Measurements from ENCODE around the gene TRIM44. TPM values are rescaled to one million over a fixed set of nuclear protein-coding genes. Genes with fewer than 3 reads are reported as not detected.

TRIM44 gene
- total RNA-seq (2021) (179 and 191 TPM in 2 replicates), Bru-seq, nascent RNA (percentile 96 among the genes with signal in this experiment), BruChase-seq, experiment 1, labeled RNA remaining after a 2-hour chase (percentile 92 among the genes with signal in this experiment), BruChase-seq, experiment 2, labeled RNA remaining after a 6-hour chase (percentile 94 among the genes with signal in this experiment)
- long read RNA-seq, full-length matches to known transcripts: 534 of 607 reads
- long read RNA-seq, partial matches to known transcripts: 26 of 607 reads
- long read RNA-seq, other reads (novel, unspliced or antisense): 47 of 607 reads

GRCh38 chr11:35662649-35663407, at the start of gene TRIM44:
TSS of gene TRIM44 (plus strand) at chr11:35662775. CDS start at chr11:35663112, 337 bp downstream.
- peaks cover 20% of the 10 kb centered on the region for H3K4me1 ChIP-seq (ENCODE audit: insufficient read depth, low read length, poor library complexity, severe bottlenecking)
- peak within 1 kb of the TSS; percentile 91 for H3K27ac ChIP-seq (ENCODE audit: low read depth, low read length, poor library complexity, severe bottlenecking)
- CTCF ChIA-PET: interaction anchor here (1.2 kb wide), 1 partner anchor 159 kb away, joined by 3 read pairs; no protein-coding TSS in a partner anchor
- no TSS peak for BruUV-seq (replicated peaks)
- H3K9me3 ChIP-seq (ENCODE audit: low read depth, low read length, poor library complexity, severe bottlenecking): peaks cover 43% of the 10 kb centered on the region
- DNase-seq (ENCODE audit: low spot score): peak; percentile 98
- no peaks in the 10 kb centered on the region for H3K27me3 ChIP-seq (replicated peaks; ENCODE audit: insufficient read depth, low read depth, low read length, poor library complexity)
- POLR2A ChIA-PET (ENCODE audit: low non-redundant PET): no interaction called here
- TF ChIP-seq EZH2 (IDR thresholded peaks at IDR 0.05; ENCODE audit: borderline replicate concordance, low read depth, low read length, poor library complexity, severe bottlenecking) (no peak), CTCF (conservative IDR thresholded peaks at IDR 0.05; ENCODE audit: low read depth, low read length) (no peak)
- intact Hi-C loops (cut with micrococcal nuclease; ENCODE audit: unreplicated experiment): loop anchor here (1.0 to 5.0 kb wide), 2 partner anchors 42 to 159 kb away; no protein-coding TSS in a partner anchor
- peak within 1 kb of the TSS; percentile 57 for H3K4me3 ChIP-seq (ENCODE audit: low read depth, low read length, poor library complexity, severe bottlenecking)
- peaks cover 38% of the 10 kb centered on the region for H3K36me3 ChIP-seq (ENCODE audit: insufficient read depth, low read length, poor library complexity, severe bottlenecking)

DNA sequence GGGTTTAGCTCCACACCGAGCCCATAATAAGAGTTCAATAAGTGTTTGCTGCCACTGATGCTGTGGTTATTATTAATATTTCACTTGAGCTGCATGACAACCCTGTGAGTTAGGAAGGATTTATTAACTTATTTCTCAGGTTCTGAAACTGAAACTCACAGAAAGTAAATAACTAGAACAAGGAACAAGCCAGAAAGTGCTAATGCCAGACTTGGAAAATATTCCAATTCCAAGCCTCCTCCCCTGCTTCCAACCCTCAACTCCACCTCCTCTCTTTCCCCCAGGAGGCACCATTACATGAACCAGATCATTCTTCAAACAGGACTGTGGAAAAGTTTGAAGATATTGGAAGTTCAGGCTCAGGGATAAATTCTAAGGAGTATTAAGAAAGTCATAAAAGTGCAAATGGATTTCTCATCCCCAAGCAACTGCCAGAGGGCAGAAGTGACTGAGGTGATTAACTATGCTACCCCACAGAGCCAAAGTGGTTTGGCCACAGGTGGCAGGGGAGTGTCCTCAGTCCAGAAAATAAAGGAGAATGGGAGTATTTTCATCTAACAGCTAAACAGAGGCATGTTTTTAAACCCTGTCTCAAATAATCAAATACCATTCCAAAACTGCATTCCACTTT, 47.5 kb upstream of the TRIM44 start:
- peaks cover 35% of the 10 kb centered on the region for H3K27me3 ChIP-seq (replicated peaks; ENCODE audit: insufficient read depth, low read depth, low read length, poor library complexity)
- CTCF ChIA-PET: interaction anchor here (0.6 to 2.0 kb wide), 5 partner anchors 35 to 644 kb away, joined by 3 to 12 read pairs (median 3); no protein-coding TSS in a partner anchor
- no peaks in the 10 kb centered on the region for H3K9me3 ChIP-seq (ENCODE audit: low read depth, low read length, poor library complexity, severe bottlenecking)
- H3K4me3 ChIP-seq (ENCODE audit: low read depth, low read length, poor library complexity, severe bottlenecking): no peak overlapping the region
- intact Hi-C loops (cut with micrococcal nuclease; ENCODE audit: unreplicated experiment): loop anchor here (5.0 to 10.0 kb wide), 2 partner anchors 532 to 760 kb away; no protein-coding TSS in a partner anchor
- no peaks in the 10 kb centered on the region for H3K36me3 ChIP-seq (ENCODE audit: insufficient read depth, low read length, poor library complexity, severe bottlenecking)
- no peak for DNase-seq (ENCODE audit: low spot score)
- BruUV-seq (replicated peaks): no TSS peak
- H3K4me1 ChIP-seq (ENCODE audit: insufficient read depth, low read length, poor library complexity, severe bottlenecking): peaks cover 25% of the 10 kb centered on the region
- POLR2A ChIA-PET (ENCODE audit: low non-redundant PET): no interaction called here
- no peak overlapping the region for H3K27ac ChIP-seq (ENCODE audit: low read depth, low read length, poor library complexity, severe bottlenecking)
- TF ChIP-seq CTCF (conservative IDR thresholded peaks at IDR 0.05; ENCODE audit: low read depth, low read length) (no peak), EZH2 (IDR thresholded peaks at IDR 0.05; ENCODE audit: borderline replicate concordance, low read depth, low read length, poor library complexity, severe bottlenecking) (no peak)
